DND-41 (cell line): ENCODE data around the gene SETBP1.

Experiments used
- ATAC-seq: fragments of 200-7000 bp; cut with Tn5 transposase; 3 replicates; pipeline ENCODE4 v1.9.1; 2021; ENCODE audit warnings: low read depth; ENCODE audit not compliant: insufficient read depth
- DNase-seq: peaks from one replicate; pipeline ENCODE4 v3.0.0-alpha.2; 2020
- H2AFZ ChIP-seq: 2 replicates; pipeline ENCODE4 v1.6.0; 2012; ENCODE audit warnings: low read depth, low read length
- H3K27ac ChIP-seq: 2 replicates; pipeline ENCODE4 v1.5.1; 2012; ENCODE audit warnings: low read length, inconsistent platforms
- H3K27me3 ChIP-seq: fragments of 200-600 bp; sonication (generic); 2 replicates; pipeline ENCODE4 v1.6.0; 2012; ENCODE audit warnings: low read length, mild to moderate bottlenecking, inconsistent platforms; ENCODE audit not compliant: insufficient read depth, poor library complexity
- H3K36me3 ChIP-seq: 2 replicates; pipeline ENCODE4 v1.5.1; 2012; ENCODE audit warnings: low read length, inconsistent platforms; ENCODE audit not compliant: insufficient read depth
- H3K4me1 ChIP-seq: 2 replicates; pipeline ENCODE4 v1.5.1; 2012; ENCODE audit warnings: mild to moderate bottlenecking, low read length; ENCODE audit not compliant: insufficient read depth
- H3K4me2 ChIP-seq: 2 replicates; pipeline ENCODE4 v1.6.0; 2012; ENCODE audit warnings: mild to moderate bottlenecking, moderate library complexity, low read length, inconsistent platforms; ENCODE audit not compliant: insufficient read depth
- H3K4me3 ChIP-seq, 2 experiments: fragments of 200-600 bp in 1 of 2; shearing (Covaris generic) in 1 of 2; 2 replicates each; pipeline ENCODE4 v1.5.1; 2012 to 2016; ENCODE audit warnings: inconsistent platforms in 2 of 2, low read length in 2 of 2, mild to moderate bottlenecking in 2 of 2, low read depth in 1 of 2, moderate library complexity in 1 of 2
- H3K79me2 ChIP-seq: 2 replicates; pipeline ENCODE4 v1.6.0; 2012; ENCODE audit warnings: low read length, inconsistent platforms; ENCODE audit not compliant: insufficient read depth
- H3K9ac ChIP-seq: 2 replicates; pipeline ENCODE4 v1.6.0; 2012; ENCODE audit warnings: low read depth, mild to moderate bottlenecking, inconsistent platforms, low read length, moderate library complexity
- H3K9me3 ChIP-seq: 2 replicates; pipeline ENCODE4 v1.5.1; 2012; ENCODE audit warnings: low read length, moderate library complexity, mild to moderate bottlenecking, inconsistent platforms; ENCODE audit not compliant: insufficient read depth, severe bottlenecking
- H4K20me1 ChIP-seq: 2 replicates; pipeline ENCODE4 v1.6.0; 2012; ENCODE audit warnings: low read length; ENCODE audit not compliant: insufficient read depth
- CTCF ChIP-seq: IDR thresholded peaks from 2 replicates; pipeline ENCODE4 v1.5.1; 2012; ENCODE audit warnings: borderline replicate concordance, low read length, moderate library complexity, mild to moderate bottlenecking; ENCODE audit not compliant: poor library complexity, severe bottlenecking; ENCODE audit errors: extremely low read depth
- EZH2 ChIP-seq: IDR thresholded peaks from 3 replicates; pipeline ENCODE4 v1.6.1; 2012; ENCODE audit warnings: borderline replicate concordance, low read depth, mild to moderate bottlenecking, moderate library complexity, low read length, inconsistent platforms; ENCODE audit not compliant: severe bottlenecking

SETBP1 gene

GRCh38 chr18:44957461-44957860, 276.8 kb downstream of the SETBP1 start:
- Histone ChIP-seq H3K4me2 (no peak overlapping the region), H3K4me3 (no peak overlapping the region), H2AFZ (no peak overlapping the region), H3K27me3 (no peaks in the 10 kb centered on the region), H4K20me1 (no peaks in the 10 kb centered on the region), H3K9me3 (no peaks in the 10 kb centered on the region), H3K36me3 (no peaks in the 10 kb centered on the region), H3K4me1 (no peaks in the 10 kb centered on the region), H3K9ac (no peak overlapping the region), H3K27ac (no peak overlapping the region), H3K79me2 (no peaks in the 10 kb centered on the region)
- DNase-seq (no peak), ATAC-seq (no peak)
- no peak for TF ChIP-seq CTCF
- TF ChIP-seq EZH2: no peak

GRCh38 chr18:44958040-44958439, 277.4 kb downstream of the SETBP1 start:
- H3K4me1 ChIP-seq: no peaks in the 10 kb centered on the region
- H3K4me3 ChIP-seq: no peak overlapping the region
- DNase-seq (no peak), ATAC-seq (no peak)
- H2AFZ ChIP-seq: no peak overlapping the region
- TF ChIP-seq EZH2 (no peak), CTCF (no peak)
- no peaks in the 10 kb centered on the region for H3K79me2 ChIP-seq
- no peak overlapping the region for H3K9ac ChIP-seq
- no peaks in the 10 kb centered on the region for H3K27me3 ChIP-seq
- H3K9me3 ChIP-seq: no peaks in the 10 kb centered on the region
- no peak overlapping the region for H3K27ac ChIP-seq
- H3K36me3 ChIP-seq: no peaks in the 10 kb centered on the region
- no peak overlapping the region for H3K4me2 ChIP-seq
- no peaks in the 10 kb centered on the region for H4K20me1 ChIP-seq

- H3K9ac ChIP-seq: no peak overlapping the region
- no peaks in the 10 kb centered on the region for H3K36me3 ChIP-seq
- no peaks in the 10 kb centered on the region for H3K9me3 ChIP-seq
- H3K27ac ChIP-seq: no peak overlapping the region
- H3K27me3 ChIP-seq: no peaks in the 10 kb centered on the region
- no peak overlapping the region for H3K4me3 ChIP-seq
- H3K4me2 ChIP-seq: no peak overlapping the region
- H3K79me2 ChIP-seq: no peaks in the 10 kb centered on the region
- H2AFZ ChIP-seq: no peak overlapping the region
- DNase-seq (no peak), ATAC-seq (no peak)
- no peaks in the 10 kb centered on the region for H3K4me1 ChIP-seq
- H4K20me1 ChIP-seq: no peaks in the 10 kb centered on the region
- TF ChIP-seq EZH2: no peak
- no peak for TF ChIP-seq CTCF
Measured at GRCh38 chr18:44958455-44958854, 277.8 kb downstream of the SETBP1 start.

GRCh38 chr18:44959013-44959412, 278.3 kb downstream of the SETBP1 start:
- DNase-seq (no peak), ATAC-seq (no peak)
- H3K36me3 ChIP-seq: no peaks in the 10 kb centered on the region
- TF ChIP-seq EZH2: no peak
- TF ChIP-seq CTCF: no peak
- no peaks in the 10 kb centered on the region for H3K27me3 ChIP-seq
- H3K79me2 ChIP-seq: no peaks in the 10 kb centered on the region
- H2AFZ ChIP-seq: no peak overlapping the region
- H3K9me3 ChIP-seq: no peaks in the 10 kb centered on the region
- H3K27ac ChIP-seq: no peak overlapping the region
- no peaks in the 10 kb centered on the region for H3K4me1 ChIP-seq
- no peak overlapping the region for H3K4me2 ChIP-seq
- H3K4me3 ChIP-seq: no peak overlapping the region
- no peak overlapping the region for H3K9ac ChIP-seq
- H4K20me1 ChIP-seq: no peaks in the 10 kb centered on the region
